Activated naive CD8-positive, alpha-beta T cell treated with anti-CD3 and anti-CD28 coated beads for 36 hours (primary cell): ENCODE data around the gene ACO2. TPM values are rescaled to one million over a fixed set of nuclear protein-coding genes. Genes with fewer than 3 reads are reported as not detected.
A peak's percentile ranks its signal among the peaks of the same experiment; 100 is the strongest.
"Not testable (repeated sequence)": the region's sequence is repeated elsewhere in the genome, so short reads cannot be mapped to it uniquely, and the experiment has no call there.

Source experiments
- DNase-seq: peaks from one replicate; pipeline ENCODE4 v3.0.0; 2021
- H3K27ac Mint-ChIP-seq: one replicate; pipeline ENCODE4 v1.8.0; 2022; ENCODE audit warnings: mild to moderate bottlenecking, moderate library complexity, mixed read lengths
- H3K27me3 Mint-ChIP-seq: one replicate; pipeline ENCODE4 v1.8.0; 2022; ENCODE audit warnings: mild to moderate bottlenecking, mixed read lengths
- H3K36me3 Mint-ChIP-seq: one replicate; pipeline ENCODE4 v1.8.0; 2021; ENCODE audit warnings: mild to moderate bottlenecking, mixed read lengths
- H3K4me1 Mint-ChIP-seq: one replicate; pipeline ENCODE4 v1.8.0; 2021; ENCODE audit warnings: mixed read lengths
- H3K4me3 Mint-ChIP-seq: one replicate; pipeline ENCODE4 v1.8.0; 2022; ENCODE audit warnings: mild to moderate bottlenecking, moderate library complexity, mixed read lengths
- H3K9me3 Mint-ChIP-seq: one replicate; pipeline ENCODE4 v1.8.0; 2022; ENCODE audit warnings: mixed read lengths
- total RNA-seq, 2 experiments: library from RNA; stranded (reverse); gene quantifications; one replicate each; pipeline ENCODE4 v1.2.3, GENCODE V29; 2021

ACO2 gene
- total RNA-seq, 2 experiments from 2014 or later, result 107 to 109 TPM

GRCh38 chr22:41571786-41572185, 102.9 kb downstream of the ACO2 start:
- no peak for DNase-seq
- H3K9me3 Mint-ChIP-seq, result no peaks in the 10 kb centered on the region
- no peak overlapping the region for H3K27ac Mint-ChIP-seq
- no peak overlapping the region for H3K4me3 Mint-ChIP-seq
- H3K27me3 Mint-ChIP-seq, result no peaks in the 10 kb centered on the region
- no peaks in the 10 kb centered on the region for H3K36me3 Mint-ChIP-seq
- H3K4me1 Mint-ChIP-seq, result no peaks in the 10 kb centered on the region

GRCh38 chr22:41572305-41572704, 103.4 kb downstream of the ACO2 start:
- not testable (repeated sequence) for H3K27ac Mint-ChIP-seq, H3K9me3 Mint-ChIP-seq, H3K4me1 Mint-ChIP-seq, DNase-seq, H3K36me3 Mint-ChIP-seq, H3K27me3 Mint-ChIP-seq, H3K4me3 Mint-ChIP-seq

DNA sequence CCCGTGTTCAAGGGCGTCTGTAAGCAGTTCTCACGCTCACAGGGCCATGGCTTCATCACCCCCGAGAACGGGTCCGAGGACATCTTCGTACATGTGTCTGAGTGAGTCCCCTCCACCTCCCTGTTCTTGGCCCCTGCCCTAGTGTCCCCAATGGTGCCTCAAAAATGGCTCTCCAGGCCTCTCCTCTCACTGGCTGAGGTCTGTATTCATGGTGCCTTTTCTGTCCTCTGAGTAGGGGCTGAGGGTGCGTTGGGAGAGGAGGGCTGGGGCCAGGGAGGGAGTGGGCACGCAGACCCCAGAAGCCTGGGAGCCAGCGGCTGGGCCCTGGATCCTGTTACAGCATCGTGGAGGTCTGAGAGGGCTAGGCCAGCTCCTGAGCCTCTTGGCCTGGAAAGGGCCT, 104.8 kb downstream of the ACO2 start:
- H3K4me3 Mint-ChIP-seq, result no peak overlapping the region
- H3K36me3 Mint-ChIP-seq, result no peaks in the 10 kb centered on the region
- H3K9me3 Mint-ChIP-seq, result no peaks in the 10 kb centered on the region
- no peak for DNase-seq
- no peak overlapping the region for H3K27ac Mint-ChIP-seq
- no peaks in the 10 kb centered on the region for H3K27me3 Mint-ChIP-seq
- H3K4me1 Mint-ChIP-seq, result no peaks in the 10 kb centered on the region

- Mint-ChIP-seq H3K4me3 (no peak overlapping the region), H3K36me3 (no peaks in the 10 kb centered on the region), H3K4me1 (no peaks in the 10 kb centered on the region), H3K27me3 (no peaks in the 10 kb centered on the region), H3K27ac (no peak overlapping the region), H3K9me3 (no peaks in the 10 kb centered on the region)
- no peak for DNase-seq
These were observed 106.0 kb downstream of the ACO2 start for GRCh38 chr22:41574847-41575381.

- Mint-ChIP-seq H3K27ac (no peak overlapping the region), H3K4me1 (no peaks in the 10 kb centered on the region), H3K27me3 (no peaks in the 10 kb centered on the region), H3K4me3 (no peak overlapping the region), H3K36me3 (no peaks in the 10 kb centered on the region), H3K9me3 (no peaks in the 10 kb centered on the region)
- DNase-seq, result no peak
These were observed 106.6 kb downstream of the ACO2 start for GRCh38 chr22:41575533-41575932.

DNA sequence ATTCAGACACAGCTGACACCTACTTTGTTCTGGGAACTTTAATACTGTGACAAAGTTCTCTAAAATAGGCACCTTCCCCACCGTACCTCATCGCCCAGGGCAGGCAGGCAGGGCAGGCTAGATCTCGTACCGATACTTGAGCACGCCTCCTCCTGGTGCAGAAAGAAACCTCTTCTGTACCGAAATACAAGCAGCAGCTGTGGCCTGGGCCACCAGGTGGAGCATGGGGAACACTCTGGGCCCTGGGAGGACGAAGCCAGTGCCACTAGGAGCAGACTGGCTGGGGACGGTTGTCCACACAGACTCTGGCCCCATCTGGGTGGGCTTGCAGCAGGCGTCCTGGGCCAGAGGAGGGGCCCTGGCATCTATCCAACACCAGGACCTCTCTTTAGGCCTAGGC, 108.0 kb downstream of the ACO2 start:
- no peaks in the 10 kb centered on the region for H3K36me3 Mint-ChIP-seq
- H3K27ac Mint-ChIP-seq, result no peak overlapping the region
- no peaks in the 10 kb centered on the region for H3K4me1 Mint-ChIP-seq
- H3K27me3 Mint-ChIP-seq, result no peaks in the 10 kb centered on the region
- peak; percentile 31 for DNase-seq
- no peaks in the 10 kb centered on the region for H3K9me3 Mint-ChIP-seq
- H3K4me3 Mint-ChIP-seq, result no peak overlapping the region

GRCh38 chr22:41578114-41578513, 109.2 kb downstream of the ACO2 start:
- Mint-ChIP-seq H3K36me3 (peaks cover 6% of the 10 kb centered on the region), H3K27ac (no peak overlapping the region), H3K4me3 (no peak overlapping the region), H3K4me1 (no peaks in the 10 kb centered on the region), H3K27me3 (no peaks in the 10 kb centered on the region), H3K9me3 (no peaks in the 10 kb centered on the region)
- DNase-seq, result no peak

Other genes starting within 250 kb of the ACO2 start
- under 1 TPM; 0.22 to 0.39 TPM for gene CHADL, start 228.2 kb upstream of the ACO2 start, total RNA-seq
- gene RANGAP1, start 182.9 kb upstream of the ACO2 start, total RNA-seq, result 100 to 1,000 TPM; 176 to 177 TPM
- gene ZC3H7B, start 167.6 kb upstream of the ACO2 start, total RNA-seq, result 10 to 100 TPM; 58.8 to 59.9 TPM
- 1 to 10 TPM; 2.6 to 2.8 TPM for gene TEF, start 87.2 kb upstream of the ACO2 start, total RNA-seq
- gene TOB2, start 22.3 kb upstream of the ACO2 start, total RNA-seq, result 10 to 100 TPM; 33.9 to 34.8 TPM
- gene PHF5A, start 425 bp upstream of the ACO2 start, total RNA-seq, result 100 to 1,000 TPM; 114 to 117 TPM
- 10 to 100 TPM; 69.2 to 70.1 TPM for gene POLR3H, start 75.4 kb downstream of the ACO2 start, total RNA-seq
- not detected for gene CSDC2, start 91.9 kb downstream of the ACO2 start, total RNA-seq
- 10 to 100 TPM; 24.3 to 26.9 TPM for gene PMM1, start 120.7 kb downstream of the ACO2 start, total RNA-seq
- gene DESI1, start 151.9 kb downstream of the ACO2 start, total RNA-seq, result 10 to 100 TPM; 67.0 to 78.8 TPM
- 100 to 1,000 TPM; 498 to 502 TPM for gene XRCC6, start 152.2 kb downstream of the ACO2 start, total RNA-seq
- 100 to 1,000 TPM; 339 to 357 TPM for gene SNU13, start 219.8 kb downstream of the ACO2 start, total RNA-seq
- gene MEI1, start 230.4 kb downstream of the ACO2 start, total RNA-seq, result 10 to 100 TPM; 23.4 to 28.8 TPM